ENCODE results near the gene GBP1.

Gene GBP1

GRCh38 chr1:89008511-89008910 is 56.5 kb downstream of the GBP1 start:
- DNase-seq (ENCODE audit: low read depth): no peak

- no peak for DNase-seq (ENCODE audit: low read depth)
Observed at GRCh38 chr1:89005286-89006151, 59.5 kb downstream of the GBP1 start.

Data from stimulated activated CD8-positive, alpha-beta memory T cell treated with anti-CD3 and anti-CD28 coated beads, Interleukin-15, amount 100 ng/mL, for 1 hour (primary cell).